Astrocyte of the cerebellum (primary cell): ENCODE measurements around the gene IVD.

Source experiments
- DNase-seq: peaks from one replicate; pipeline ENCODE4 v3.0.0-alpha.2; 2011; ENCODE audit warnings: low read depth
- H3K4me3 ChIP-seq: 2 replicates; pipeline ENCODE4 v1.5.1; 2011; ENCODE audit warnings: mild to moderate bottlenecking, low read depth, low read length, moderate library complexity
- CTCF ChIP-seq: IDR thresholded peaks from 2 replicates; pipeline ENCODE4 v1.5.1; 2012; ENCODE audit warnings: low read length, low read depth, moderate library complexity, mild to moderate bottlenecking; ENCODE audit errors: missing control alignments
- in situ Hi-C: cut with HindIII; loops from 2 replicates; pipeline ENCODE4 v1.10.0; 2017; ENCODE audit warnings: low sequenced_read_pairs

IVD gene

DNA sequence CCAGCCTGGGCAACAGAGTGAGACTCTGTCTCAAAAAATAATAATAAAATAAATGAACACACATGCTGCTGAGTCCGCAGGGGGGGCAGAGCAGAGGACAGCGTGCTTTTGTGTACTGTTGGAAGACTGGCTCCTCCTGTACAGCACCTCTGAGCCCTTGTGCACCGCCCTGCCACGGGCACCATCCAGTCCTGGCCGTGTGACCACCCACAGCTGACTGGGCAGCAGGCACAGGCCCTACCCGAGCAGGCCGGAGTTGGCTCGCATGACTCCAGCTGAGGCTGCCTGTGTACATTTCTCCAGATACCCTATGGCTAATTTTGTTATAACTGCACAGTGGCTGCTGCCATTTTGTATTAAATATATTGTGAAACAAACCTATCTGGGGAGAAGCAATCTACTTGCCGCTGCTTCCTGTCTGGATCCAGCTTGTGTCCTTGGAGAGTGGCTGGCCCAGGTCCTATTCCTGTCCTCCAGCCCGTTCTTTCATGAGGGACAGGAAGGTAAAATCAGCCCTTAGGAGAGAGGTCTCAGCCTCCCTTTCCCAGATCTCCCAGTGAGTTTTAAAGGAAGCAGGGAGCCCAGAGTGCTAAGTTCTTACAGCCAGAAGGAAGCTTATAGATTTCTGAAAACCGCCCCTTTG lies 14.6 kb downstream of the IVD start:
- no peak for DNase-seq
- in situ Hi-C loops, result loop anchor here (5.0 kb wide), 1 partner anchor 98 kb away; the partner anchor contains the start of gene INAFM2
- no peak overlapping the region for H3K4me3 ChIP-seq
- TF ChIP-seq CTCF, result no peak

DNA sequence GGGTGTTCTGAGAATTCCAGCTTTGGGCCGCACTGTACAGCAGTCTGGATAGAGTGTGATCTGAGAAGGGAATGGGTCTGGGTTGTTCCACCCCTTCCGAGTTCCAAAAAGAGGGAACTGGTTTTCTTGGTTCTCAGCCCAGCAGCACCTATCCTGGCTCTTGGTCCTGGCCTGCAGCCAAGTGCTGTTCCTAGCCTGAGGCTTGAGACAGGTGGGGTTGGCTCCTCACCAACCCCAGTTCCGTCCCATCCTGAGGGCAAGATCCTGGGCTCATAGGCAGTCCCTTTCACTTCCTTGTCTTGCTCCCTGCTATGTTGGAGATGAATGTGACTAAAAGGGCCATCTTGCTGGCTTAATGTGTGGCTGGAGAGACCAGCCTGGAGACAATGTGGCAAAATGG lies 15.2 kb downstream of the IVD start:
- no peak for TF ChIP-seq CTCF
- H3K4me3 ChIP-seq, result no peak overlapping the region
- no peak for DNase-seq
- in situ Hi-C loops, result loop anchor here (5.0 kb wide), 1 partner anchor 98 kb away; the partner anchor contains the start of gene INAFM2

- DNase-seq, result no peak
- in situ Hi-C loops, result loop anchor here (5.0 kb wide), 1 partner anchor 99 kb away; the partner anchor contains the start of gene INAFM2
- peak; percentile 93 for TF ChIP-seq CTCF
- H3K4me3 ChIP-seq, result no peak overlapping the region
Measured at GRCh38 chr15:40421246-40422157, 15.9 kb downstream of the IVD start.

GRCh38 chr15:40424483-40425115 lies 19.0 kb downstream of the IVD start:
- no peak for DNase-seq
- in situ Hi-C loops, result loop anchor here (5.0 kb wide), 1 partner anchor 102 kb away; the partner anchor contains the start of gene INAFM2
- no peak for TF ChIP-seq CTCF
- no peak overlapping the region for H3K4me3 ChIP-seq

- no peak for TF ChIP-seq CTCF
- no peak for DNase-seq
- no peak overlapping the region for H3K4me3 ChIP-seq
- in situ Hi-C loops, result no loop called here
Measured at GRCh38 chr15:40425681-40426080, 20.1 kb downstream of the IVD start.

DNA sequence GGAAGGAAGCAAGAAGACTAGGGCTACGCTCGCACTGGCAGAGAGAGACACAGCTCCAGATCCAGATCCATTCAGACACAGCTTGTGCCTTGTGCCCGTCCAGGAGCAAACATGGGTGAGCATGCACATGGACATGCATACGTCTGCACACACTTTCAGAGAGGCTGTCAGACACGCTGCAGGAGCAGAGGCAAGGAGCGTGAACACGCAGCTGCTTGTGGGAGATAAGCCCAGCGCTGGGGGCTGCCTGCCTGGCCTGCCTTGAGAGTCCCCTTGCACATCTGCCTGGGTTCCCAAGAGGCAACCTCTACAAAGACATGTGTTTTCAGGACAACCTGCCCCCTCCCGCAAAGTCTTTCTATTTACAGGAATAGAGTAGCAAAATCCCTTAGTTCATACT lies 21.6 kb downstream of the IVD start:
- in situ Hi-C loops, result no loop called here
- H3K4me3 ChIP-seq, result no peak overlapping the region
- no peak for TF ChIP-seq CTCF
- no peak for DNase-seq
